Adrenal gland (tissue), 12 donors: Measurements from ENCODE around the gene FIBIN. TPM values are rescaled to one million over a fixed set of nuclear protein-coding genes. Genes with fewer than 3 reads are reported as not detected.
"Not testable (repeated sequence)": the region's sequence is repeated elsewhere in the genome, so short reads cannot be mapped to it uniquely, and the experiment has no call there.

ENCODE experiments used
- DNase-seq, 7 donors: peaks; one replicate each; pipeline ENCODE4 v3.0.0-alpha.2; 2019 to 2020
- H3K27ac ChIP-seq, 5 donors: fragments of 200-600 bp; sonication (generic) in 4 of 5; 1 replicate in 3 of 5; 2 replicates in 2 of 5; pipeline versions ENCODE4 v1.5.1 to v1.8.0; 2016 to 2020; ENCODE audit warnings: mild to moderate bottlenecking in 1 of 5
- H3K27me3 ChIP-seq: fragments of 200-600 bp; 2 replicates; pipeline ENCODE4 v1.8.0; 2021
- H3K36me3 ChIP-seq, 2 donors: fragments of 200-600 bp; replicated peaks in 1 of 2; 1 replicate in 1 of 2; 2 replicates in 1 of 2; pipeline versions ENCODE4 v1.5.1 to v1.8.0; 2018 to 2022
- H3K4me1 ChIP-seq, 2 donors: fragments of 200-600 bp; replicated peaks in 1 of 2; 1 replicate in 1 of 2; 2 replicates in 1 of 2; pipeline versions ENCODE4 v1.5.1 to v1.8.0; 2018 to 2021
- H3K4me3 ChIP-seq, 4 donors: fragments of 200-600 bp; sonication (generic) in 3 of 4; one replicate each; pipeline ENCODE4 v1.5.1; 2016 to 2018
- H3K9me3 ChIP-seq, 3 donors: fragments of 200-600 bp; sonication (generic) in 1 of 3; replicated peaks in 1 of 3; 1 replicate in 2 of 3; 2 replicates in 1 of 3; pipeline versions ENCODE4 v1.5.1 to v1.8.0; 2016 to 2021
- CTCF ChIP-seq, 6 experiments: fragments of 450-650 bp in 4 of 6; fragments of 200-600 bp in 2 of 6; sonication (generic) in 1 of 6; IDR thresholded peaks; 1 replicate in 5 of 6; 2 replicates in 1 of 6; pipeline versions ENCODE4 v1.5.1 to v1.8.0; 2016 to 2021; ENCODE audit warnings: antibody characterized with exemption in 6 of 6, mild to moderate bottlenecking in 2 of 6, moderate library complexity in 1 of 6
- POLR2A ChIP-seq, 2 donors: fragments of 450-650 bp; IDR thresholded peaks; one replicate each; pipeline ENCODE4 v1.6.1; 2017; ENCODE audit warnings: antibody characterized with exemption in 2 of 2, mild to moderate bottlenecking in 2 of 2, moderate library complexity in 1 of 2
- whole genome bisulfite sequencing, 4 donors: extraction: QIAGEN DNeasy Blood & Tissue Kit in 2 of 4; methylation state at CpG; one replicate each; pipeline versions ENCODE4 v1.1.5 to v1.1.7; 2013 to 2017; 5-methylcytosine and 5-hydroxymethylcytosine counted together
- intact Hi-C, 2 donors: fragments of 100-400 bp; cut with DNase I; formaldehyde crosslinking; loops; one replicate each; pipeline versions ENCODE4 v1.14.1 to v1.15.0; 2022 to 2023
- polyA plus RNA-seq, 3 donors: library from polyadenylated mRNA; stranded (reverse); fragments of 200-250 nt in 2 of 3; fragments of 350-450 nt in 1 of 3; fragmentation: Illumina TruSeq in 1 of 3; extraction: RNeasy Lipid Tissue Mini Kit (QIAGEN cat#74804) in 1 of 3; gene quantifications; one replicate each; pipeline ENCODE4 v1.2.3, GENCODE V29; 2013 to 2014
- total RNA-seq, 9 donors: library from RNA; depleted of rRNA in 4 of 9; stranded (reverse); fragments of >200 nt in 4 of 9; fragments of 120-200 nt in 1 of 9; fragmentation: NEBNext Ultra II Directional in 1 of 9; extraction: Animal tissue kit (Norgen Biotek cat#: 25700) in 1 of 9; gene quantifications; one replicate each; pipeline versions ENCODE4 v1.1.0 to v1.2.4, GENCODE V29; 2013 to 2023
- donor health status: healthy with polysubstance abuse.
- donor health status: Bipolar disorder and iron deficiency.
- donor health status: DM: yes; HTN: yes; CAD: no.
- donor health status: DM: no; HTN: no; CAD: no.
- donor health status: DM: no; HTN: no; CAD: no.
- donor health status: DM: yes; HTN: yes; CAD: no.

FIBIN gene
- total and polyA plus RNA-seq, 12 donors = 1.4 to 11.1 (median 3.9) TPM

- no peak for DNase-seq
- intact Hi-C loops = no loop called here
- no peaks in the 10 kb centered on the region for H3K9me3 ChIP-seq
- no peaks in the 10 kb centered on the region for H3K36me3 ChIP-seq
- no peak overlapping the region for H3K4me3 ChIP-seq
- H3K27me3 ChIP-seq = no peaks in the 10 kb centered on the region
- no peak overlapping the region for H3K27ac ChIP-seq
- WGBS, 4 donors = 60 to 75% (median 71%) methylated on average over 2 of the region's 2 CpGs
- TF ChIP-seq POLR2A (IDR thresholded peaks at IDR 0.05) = no peak
- no peak for TF ChIP-seq CTCF (IDR thresholded peaks at IDR 0.05)
- H3K4me1 ChIP-seq = no peaks in the 10 kb centered on the region
These were observed 22.0 kb upstream of the FIBIN start for GRCh38 chr11:26971961-26972360.

- no peaks in the 10 kb centered on the region for H3K27me3 ChIP-seq
- no peaks in the 10 kb centered on the region for H3K4me1 ChIP-seq
- no peaks in the 10 kb centered on the region for H3K36me3 ChIP-seq
- no peak overlapping the region for H3K27ac ChIP-seq
- TF ChIP-seq POLR2A (IDR thresholded peaks at IDR 0.05) = no peak
- no peak for TF ChIP-seq CTCF (IDR thresholded peaks at IDR 0.05)
- WGBS, 4 donors = 62 to 71% (median 69%) methylated on average over 3 of the region's 3 CpGs
- intact Hi-C loops = no loop called here
- H3K9me3 ChIP-seq = no peaks in the 10 kb centered on the region
- no peak for DNase-seq
- H3K4me3 ChIP-seq = no peak overlapping the region
These were observed 19.7 kb upstream of the FIBIN start for GRCh38 chr11:26974069-26974783.

GRCh38 chr11:26974996-26975395 lies 18.9 kb upstream of the FIBIN start:
- WGBS, 4 donors = 41 to 47% (median 43%) methylated on average over 2 of the region's 2 CpGs
- intact Hi-C loops = no loop called here
- no peaks in the 10 kb centered on the region for H3K4me1 ChIP-seq
- no peaks in the 10 kb centered on the region for H3K27me3 ChIP-seq
- no peak for DNase-seq
- no peak overlapping the region for H3K27ac ChIP-seq
- H3K36me3 ChIP-seq = no peaks in the 10 kb centered on the region
- TF ChIP-seq CTCF (IDR thresholded peaks at IDR 0.05) = no peak
- no peak for TF ChIP-seq POLR2A (IDR thresholded peaks at IDR 0.05)
- H3K4me3 ChIP-seq = no peak overlapping the region
- H3K9me3 ChIP-seq = no peaks in the 10 kb centered on the region

- H3K27ac ChIP-seq = no peak overlapping the region
These were observed 17.5 kb upstream of the FIBIN start for GRCh38 chr11:26976389-26976788.

GRCh38 chr11:26977209-26977608 lies 16.7 kb upstream of the FIBIN start:
- H3K27me3 ChIP-seq, H3K27ac ChIP-seq, H3K4me1 ChIP-seq, H3K36me3 ChIP-seq, intact Hi-C loops, H3K9me3 ChIP-seq, DNase-seq, H3K4me3 ChIP-seq: not testable (repeated sequence)
- 85 to 92% (median 87%) methylated on average over 12 to 15 of the region's 15 CpGs for WGBS, 4 donors

More at GRCh38 chr11:26976389-26976788, 17.5 kb upstream of the FIBIN start:
- no peaks in the 10 kb centered on the region for H3K36me3 ChIP-seq
- TF ChIP-seq POLR2A (IDR thresholded peaks at IDR 0.05) = no peak
- no peak for TF ChIP-seq CTCF (IDR thresholded peaks at IDR 0.05)
- intact Hi-C loops = no loop called here
- H3K4me1 ChIP-seq = no peaks in the 10 kb centered on the region
- H3K9me3 ChIP-seq = no peaks in the 10 kb centered on the region
- no peak overlapping the region for H3K4me3 ChIP-seq
- DNase-seq = no peak
- H3K27me3 ChIP-seq = no peaks in the 10 kb centered on the region
- 72 to 88% (median 83%) methylated on average over 5 of the region's 5 CpGs for WGBS, 4 donors
